Embryonic facial prominence (tissue), 1 donor: ENCODE measurements around the gene KCNQ2.

Experiments
- DNase-seq: peaks from one replicate; pipeline ENCODE4 v3.0.0-alpha.2; 2016; ENCODE audit errors: extremely low spot score

Gene KCNQ2

GRCh38 chr20:63369724-63370617, 102.5 kb downstream of the KCNQ2 start:
- DNase-seq, result no peak

- no peak for DNase-seq
Observed at GRCh38 chr20:63369024-63369530, 103.4 kb downstream of the KCNQ2 start.

- no peak for DNase-seq
Observed at GRCh38 chr20:63368151-63368550, 104.3 kb downstream of the KCNQ2 start.

DNA sequence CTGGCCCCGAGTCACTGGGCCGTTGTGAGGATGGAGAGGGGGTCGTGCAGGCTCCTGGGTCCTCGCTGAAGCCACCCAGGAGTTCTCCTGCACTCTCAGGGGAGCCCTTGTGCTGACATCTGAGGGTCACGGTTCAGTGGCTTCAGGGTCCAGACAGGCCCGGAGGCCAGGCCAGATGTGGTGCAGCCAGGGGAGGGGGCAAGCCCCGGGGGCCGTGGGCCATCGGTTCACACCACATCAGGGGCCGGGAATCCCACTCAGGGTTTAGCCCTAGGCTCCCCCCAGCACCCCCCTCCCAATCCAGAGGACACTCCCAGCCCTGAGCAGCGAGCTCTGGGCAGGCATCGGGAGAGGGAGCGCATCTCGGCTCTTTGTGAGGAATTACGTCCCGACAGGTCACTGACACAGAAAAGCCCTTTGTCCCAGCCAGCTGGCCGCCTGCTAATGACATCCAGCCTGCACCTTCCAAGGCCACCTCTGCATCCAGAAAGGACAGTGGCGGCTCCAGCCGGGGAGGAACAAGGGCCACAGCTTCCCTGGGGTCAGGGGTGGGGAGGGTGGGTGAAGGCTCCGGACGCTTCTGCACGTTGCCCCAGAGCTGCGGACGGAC, 104.9 kb downstream of the KCNQ2 start:
- no peak for DNase-seq

DNA sequence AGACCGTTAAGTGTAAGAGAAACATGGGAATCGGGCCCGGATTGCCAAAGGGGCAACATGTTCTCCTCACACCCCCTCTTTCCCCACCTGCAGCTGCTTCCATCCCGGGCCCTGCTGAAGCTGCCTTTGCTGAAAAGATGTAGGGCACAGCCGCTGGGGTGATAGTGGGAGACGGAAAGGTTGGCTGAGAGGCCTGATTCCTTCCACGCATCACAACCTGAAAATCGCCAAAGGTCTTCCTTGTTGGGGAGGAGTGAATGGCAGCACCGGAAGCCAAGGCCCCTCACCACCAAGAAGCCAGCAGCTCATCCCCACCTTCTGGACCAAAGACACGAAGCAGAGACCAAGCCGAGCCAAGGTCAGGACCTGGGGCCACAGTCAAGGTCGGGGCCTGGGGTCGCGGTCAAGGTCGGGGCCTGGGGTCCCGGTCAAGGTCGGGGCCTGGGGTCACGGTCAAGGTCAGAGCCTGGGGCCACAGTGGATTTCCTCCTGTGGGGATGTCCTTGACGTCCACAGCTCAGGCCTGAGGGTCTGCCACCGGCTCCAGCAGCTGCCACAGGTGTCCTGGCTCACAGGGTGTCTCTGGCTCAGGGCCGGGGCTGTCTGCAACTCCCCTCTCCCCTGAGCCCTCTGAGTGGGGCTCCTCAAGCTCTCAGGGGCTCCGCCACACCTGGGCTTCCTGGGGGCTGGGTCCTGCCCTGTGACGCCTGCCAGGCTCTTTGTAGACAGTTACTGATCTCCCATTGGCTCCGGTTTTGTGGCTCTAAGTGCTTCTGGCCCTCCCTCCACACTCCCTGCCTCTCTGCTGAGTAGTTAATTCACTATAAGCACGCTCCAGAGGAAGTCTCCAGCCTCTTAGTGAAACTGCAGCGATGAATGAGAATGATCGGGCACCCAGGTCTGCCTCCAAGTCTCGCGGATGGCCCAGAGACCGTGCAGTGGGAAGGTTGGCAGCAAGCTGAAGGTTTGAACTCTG, 105.8 kb downstream of the KCNQ2 start:
- DNase-seq, result no peak

- DNase-seq, result no peak
Observed at GRCh38 chr20:63365601-63366389, 106.7 kb downstream of the KCNQ2 start.

DNA sequence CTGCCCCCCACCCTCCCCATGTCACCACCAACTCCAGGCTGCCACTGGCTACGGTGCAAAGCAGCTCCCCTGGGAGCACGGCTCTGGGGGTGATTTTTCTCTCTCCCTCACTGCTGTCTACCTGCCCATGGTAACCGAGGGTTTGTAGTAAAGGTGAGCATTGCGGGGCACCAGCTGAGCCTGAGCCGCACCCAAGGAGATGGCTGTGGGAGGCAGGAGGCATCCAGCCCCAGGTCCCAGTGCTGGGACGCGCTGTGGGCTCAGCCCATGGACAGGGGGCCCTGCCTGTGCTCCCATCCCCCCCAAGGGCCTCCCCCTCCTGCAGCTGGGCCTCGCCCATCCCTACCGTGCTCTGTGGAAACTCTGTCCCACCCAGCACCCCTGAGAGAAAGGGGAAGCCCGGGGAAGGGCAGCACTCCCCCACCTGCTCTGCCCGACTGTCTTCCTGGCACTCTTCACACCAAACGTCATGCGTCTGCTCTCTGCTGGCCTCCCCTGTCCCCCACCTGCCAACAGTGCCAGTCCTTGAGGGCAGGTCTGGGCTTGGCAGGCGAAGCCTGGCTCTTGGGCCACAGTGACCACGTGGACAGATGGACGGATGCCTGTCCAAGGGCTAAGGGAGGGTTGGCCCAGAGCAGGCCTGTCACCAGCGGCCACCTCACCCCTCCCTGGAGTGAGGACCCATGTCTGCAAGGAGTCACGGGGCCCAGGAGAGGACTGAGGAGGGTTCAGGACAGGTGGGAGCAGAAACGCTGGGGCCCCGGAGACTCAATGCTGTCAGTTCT, 107.5 kb downstream of the KCNQ2 start:
- no peak for DNase-seq

DNA sequence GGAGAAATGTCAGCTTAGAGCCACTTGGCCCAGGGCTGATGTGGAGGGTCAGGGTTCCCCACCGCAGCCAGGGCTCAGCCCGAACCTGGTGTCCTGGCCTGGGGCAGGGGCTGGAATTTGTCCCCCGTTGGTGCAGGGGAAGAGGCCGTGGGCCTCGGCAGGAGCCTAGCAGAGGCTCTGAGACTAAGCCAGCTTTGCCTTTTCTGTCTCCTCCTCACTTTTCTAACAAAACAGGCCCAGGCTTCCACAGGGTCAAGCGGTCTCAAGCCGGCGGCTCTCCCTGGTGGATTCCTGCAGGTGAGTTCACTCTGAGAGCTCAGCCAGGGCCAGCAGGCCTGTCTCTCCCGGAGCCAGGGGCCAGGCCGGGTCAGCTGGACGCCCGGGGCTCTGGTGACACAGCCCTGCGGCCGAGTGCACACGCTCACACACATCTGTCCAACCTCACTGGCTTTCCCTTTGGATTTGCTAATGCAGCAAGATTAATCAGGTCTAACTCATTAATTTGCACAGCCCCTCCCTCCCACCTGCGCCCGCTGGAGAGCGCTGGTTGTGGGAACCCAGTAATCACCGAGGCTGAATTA, 108.4 kb downstream of the KCNQ2 start:
- DNase-seq, result no peak

- no peak for DNase-seq
Observed at GRCh38 chr20:63363013-63363957, 109.2 kb downstream of the KCNQ2 start.

DNA sequence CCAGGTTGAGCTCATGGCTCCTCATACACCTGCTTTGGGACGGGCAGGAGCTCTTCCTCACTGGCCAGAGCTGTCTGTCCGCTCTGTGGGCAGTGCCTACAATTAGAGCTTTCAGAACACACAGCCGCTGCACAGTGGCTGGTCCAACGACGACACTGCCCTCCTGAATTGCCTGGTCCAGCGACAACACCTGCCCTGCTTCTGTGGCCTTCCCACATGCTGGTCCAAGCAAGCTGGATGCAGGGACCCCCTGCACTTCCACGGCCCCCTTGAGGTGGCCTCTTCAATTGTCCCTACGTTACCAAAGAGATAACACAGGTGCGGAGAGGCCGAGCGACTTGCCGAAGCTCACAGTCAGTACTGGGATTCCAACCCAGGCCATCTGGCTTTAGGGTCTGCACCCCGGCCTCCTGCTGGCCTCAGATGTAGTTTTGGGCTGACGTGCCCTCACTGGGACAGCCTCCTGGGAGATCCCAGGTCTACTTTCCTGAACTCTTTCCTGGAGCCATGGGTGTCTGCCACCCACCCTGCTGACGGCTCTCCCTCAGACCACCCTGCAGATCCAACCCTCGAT, 109.9 kb downstream of the KCNQ2 start:
- DNase-seq, result no peak

- no peak for DNase-seq
Observed at GRCh38 chr20:63361519-63362435, 110.7 kb downstream of the KCNQ2 start.

DNA sequence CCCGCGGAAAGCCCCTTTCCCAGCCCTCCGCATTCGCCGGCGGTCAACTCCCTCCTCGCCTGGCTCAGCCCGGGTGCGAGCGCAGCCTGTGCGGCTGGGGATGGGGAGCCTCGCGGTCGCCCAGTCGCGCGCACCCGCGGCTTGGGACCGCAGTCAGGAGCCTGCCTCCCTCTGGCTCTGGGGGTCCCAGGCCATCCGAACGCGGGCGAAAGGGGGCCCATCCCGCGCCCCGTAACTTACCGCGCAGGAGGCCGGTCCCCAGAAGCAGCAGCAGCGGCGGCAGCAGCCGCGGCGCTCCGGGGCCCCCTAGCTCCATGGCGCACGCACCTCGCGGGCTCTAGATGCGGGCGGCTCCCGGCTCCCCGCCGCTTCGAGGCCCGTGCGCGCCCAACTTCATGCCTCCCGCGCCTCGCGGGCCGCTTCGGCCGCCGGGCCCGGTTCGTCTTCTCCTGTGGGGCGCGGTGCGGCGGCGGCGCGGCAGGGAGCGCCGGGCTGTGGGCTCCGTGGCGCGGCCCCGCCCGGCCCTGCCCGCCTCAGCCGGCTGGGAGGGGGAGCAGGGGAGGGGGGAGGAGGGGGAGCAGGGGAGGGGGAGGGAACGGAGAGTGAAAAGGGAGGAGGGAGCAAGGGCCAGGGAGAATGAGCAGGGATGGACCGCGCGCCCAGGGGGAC, 111.5 kb downstream of the KCNQ2 start, which contains the start of gene CHRNA4:
TSS of gene CHRNA4 (minus strand) at position 500 of the 669 bp plus-strand sequence. CDS start at position 316, 184 bp downstream.
- DNase-seq, result no peak

DNA sequence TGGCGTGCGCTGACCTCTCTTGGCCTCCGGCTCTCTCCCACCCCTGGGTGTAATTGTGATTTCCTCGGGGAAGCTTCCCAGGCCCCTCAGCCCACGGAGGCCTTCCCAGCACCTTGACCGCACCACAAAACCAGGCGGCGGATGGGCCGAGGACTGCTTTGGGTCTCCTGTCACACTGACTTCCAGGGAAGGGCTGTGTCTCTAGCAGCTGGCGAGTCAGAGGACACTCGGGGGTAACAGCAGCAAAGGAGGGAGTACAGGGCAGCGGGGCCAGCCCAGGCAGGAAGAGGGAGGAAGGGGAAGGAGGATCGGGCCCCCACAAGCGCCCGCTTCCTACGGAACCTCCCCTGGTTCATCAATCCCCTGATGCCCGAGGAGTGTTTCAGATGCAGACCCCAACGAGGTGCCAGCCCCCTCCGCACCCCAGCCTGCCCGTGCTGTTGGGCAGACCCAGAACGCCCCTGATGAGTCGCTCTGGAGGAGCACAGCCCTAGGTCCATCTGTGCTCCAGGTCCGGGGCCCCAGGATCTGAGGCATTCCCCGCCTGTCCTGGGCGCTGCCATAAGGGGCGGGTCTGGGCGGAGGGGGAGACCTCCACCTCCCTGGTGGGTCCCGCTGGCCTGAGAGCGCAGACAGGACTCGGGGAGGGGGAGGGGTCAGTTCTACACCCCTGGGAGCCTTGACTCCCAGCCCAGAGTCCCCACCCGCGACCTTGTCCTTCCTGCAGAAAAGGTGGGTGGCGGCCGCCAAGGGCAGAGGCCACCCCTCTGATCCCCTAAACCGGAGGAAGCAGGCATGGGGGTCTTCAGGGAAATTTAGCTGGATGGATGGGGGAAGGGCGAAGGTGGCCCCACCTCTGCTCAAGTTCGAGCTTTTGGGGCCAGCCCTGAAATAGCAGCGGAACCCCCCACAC, 112.3 kb downstream of the KCNQ2 start:
- DNase-seq, result no peak

DNA sequence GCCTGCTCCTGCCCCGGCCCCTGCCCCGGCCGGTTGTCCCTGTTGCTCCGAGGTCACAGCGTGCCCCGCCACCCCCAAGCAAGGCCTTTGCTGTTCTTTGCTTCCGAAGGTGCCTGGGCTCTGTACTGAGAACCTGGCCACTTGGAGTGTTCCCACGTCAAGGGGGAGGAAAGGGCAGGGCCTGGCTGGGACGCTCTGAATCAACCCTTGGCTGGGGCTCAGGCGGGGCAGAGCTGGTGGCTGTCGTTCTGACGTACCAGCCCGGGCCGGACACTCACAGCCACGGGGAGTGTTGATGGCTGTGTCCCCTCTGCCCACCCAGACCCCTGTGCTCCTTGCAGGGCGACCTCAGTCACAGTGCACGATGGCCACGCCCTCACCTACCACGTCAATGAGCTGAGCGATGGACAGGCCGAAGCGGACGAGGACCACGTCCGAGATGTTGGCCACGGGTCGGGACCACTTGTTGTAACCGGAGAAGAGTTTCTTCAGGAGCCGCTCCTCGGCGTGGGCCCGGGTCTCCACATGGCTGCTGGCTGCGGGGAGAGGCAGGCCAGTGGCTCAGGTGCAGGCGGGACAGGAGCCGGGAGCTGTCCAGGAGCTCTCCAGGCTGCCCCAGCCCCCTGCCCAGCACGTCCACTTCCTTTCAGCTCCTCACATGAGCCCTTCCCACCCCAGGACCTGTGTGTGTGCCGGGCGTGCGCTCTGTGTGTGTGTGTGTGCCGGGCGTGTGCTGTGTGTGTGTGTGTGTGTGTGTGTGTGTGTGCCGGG, 113.1 kb downstream of the KCNQ2 start:
- DNase-seq, result no peak
